SK-N-MC (cell line): Measurements from ENCODE around the gene TMEFF2.
A peak's percentile ranks its signal among the peaks of the same experiment; 100 is the strongest.
"Not testable (repeated sequence)": the region's sequence is repeated elsewhere in the genome, so short reads cannot be mapped to it uniquely, and the experiment has no call there.

ENCODE experiments used
- DNase-seq: peaks from one replicate; pipeline ENCODE4 v3.0.0-alpha.2; 2011; ENCODE audit warnings: low read depth, low spot score
- H3K27ac ChIP-seq: fragments of 200-600 bp; sonication (generic); 2 replicates; pipeline ENCODE4 v1.5.1; 2016; ENCODE audit warnings: mixed run types
- H3K36me3 ChIP-seq: fragments of 200-600 bp; sonication (generic); 2 replicates; pipeline ENCODE4 v1.6.1; 2017; ENCODE audit warnings: antibody characterized with exemption, low read length, mixed read lengths; ENCODE audit not compliant: insufficient read depth
- H3K4me3 ChIP-seq: fragments of 200-600 bp; sonication (generic); 2 replicates; pipeline ENCODE4 v1.5.1; 2016
- H3K9ac ChIP-seq: fragments of 200-600 bp; sonication (generic); 2 replicates; pipeline ENCODE4 v1.8.0; 2017; ENCODE audit warnings: mixed run types, mixed read lengths; ENCODE audit not compliant: insufficient read length
- H3K9me3 ChIP-seq: fragments of 200-600 bp; sonication (generic); 2 replicates; pipeline ENCODE4 v1.6.1; 2017; ENCODE audit warnings: low read depth, mild to moderate bottlenecking, antibody characterized with exemption, low read length, moderate library complexity, mixed read lengths
- EZH2 ChIP-seq: fragments of 200-600 bp; sonication (generic); IDR thresholded peaks from one replicate; pipeline ENCODE4 v1.6.1; 2017; ENCODE audit warnings: antibody characterized with exemption
- FOXP2 ChIP-seq: optimal IDR thresholded peaks from 2 replicates; pipeline ENCODE3; 2011; ENCODE audit warnings: mild to moderate bottlenecking, moderate library complexity; ENCODE audit not compliant: insufficient read depth; ENCODE audit errors: extremely low read length, control extremely low read depth
- POLR2AphosphoS5 ChIP-seq: IDR thresholded peaks from 2 replicates; pipeline ENCODE4 v1.6.1; 2012; ENCODE audit warnings: mild to moderate bottlenecking, low read depth, low read length, borderline replicate concordance

The TMEFF2 gene

GRCh38 chr2:192150166-192150565 is 44.6 kb downstream of the TMEFF2 start:
- no peak overlapping the region for H3K27ac ChIP-seq
- no peak overlapping the region for H3K4me3 ChIP-seq
- TF ChIP-seq POLR2AphosphoS5 = no peak
- TF ChIP-seq EZH2 = no peak
- TF ChIP-seq FOXP2 = no peak
- H3K9ac ChIP-seq = no peak overlapping the region
- H3K36me3 ChIP-seq = no peaks in the 10 kb centered on the region; the same call in 1 of the 2 replicates
- DNase-seq = no peak
- no peaks in the 10 kb centered on the region for H3K9me3 ChIP-seq

- H3K27ac ChIP-seq = 0 out of 2 replicates have a peak overlapping the region, but pooled peaks have one; percentile 7
- H3K9me3 ChIP-seq = no peaks in the 10 kb centered on the region
- H3K36me3 ChIP-seq = no peaks in the 10 kb centered on the region; the same call in 1 of the 2 replicates
- DNase-seq = no peak
- TF ChIP-seq FOXP2 (no peak), POLR2AphosphoS5 (no peak), EZH2 (no peak)
- H3K4me3 ChIP-seq = no peak overlapping the region
- H3K9ac ChIP-seq = no peak overlapping the region
Observed at GRCh38 chr2:192148620-192149321, 46.0 kb downstream of the TMEFF2 start.

- H3K9ac ChIP-seq = no peak overlapping the region
- H3K27ac ChIP-seq = no peak overlapping the region
- TF ChIP-seq FOXP2 (no peak), EZH2 (no peak), POLR2AphosphoS5 (no peak)
- H3K9me3 ChIP-seq = no peaks in the 10 kb centered on the region
- DNase-seq = no peak
- no peak overlapping the region for H3K4me3 ChIP-seq
- no peaks in the 10 kb centered on the region; the same call in 1 of the 2 replicates for H3K36me3 ChIP-seq
Observed at GRCh38 chr2:192148241-192148619, 46.5 kb downstream of the TMEFF2 start.

- TF ChIP-seq FOXP2 (no peak), POLR2AphosphoS5 (no peak; the same call in 1 of the 2 replicates), EZH2 (no peak)
- no peak overlapping the region for H3K9ac ChIP-seq
- H3K36me3 ChIP-seq = no peaks in the 10 kb centered on the region; the same call in 1 of the 2 replicates
- DNase-seq = no peak
- no peaks in the 10 kb centered on the region for H3K9me3 ChIP-seq
- H3K4me3 ChIP-seq = 0 out of 2 replicates have a peak overlapping the region, but pooled peaks have one; percentile 16
- H3K27ac ChIP-seq = peak overlapping the region; percentile 84
Observed at GRCh38 chr2:192146069-192147015, 48.4 kb downstream of the TMEFF2 start.

- no peak for TF ChIP-seq EZH2
- H3K9me3 ChIP-seq = no peaks in the 10 kb centered on the region
- peak overlapping the region; percentile 84; the same call in 1 of the 2 replicates for H3K27ac ChIP-seq
- no peak overlapping the region for H3K9ac ChIP-seq
- DNase-seq = no peak
- H3K4me3 ChIP-seq = no peak overlapping the region
- H3K36me3 ChIP-seq = no peaks in the 10 kb centered on the region; the same call in 1 of the 2 replicates
Observed at GRCh38 chr2:192145496-192145895, 49.2 kb downstream of the TMEFF2 start.

GRCh38 chr2:192140236-192140839 is 54.4 kb downstream of the TMEFF2 start:
- no peaks in the 10 kb centered on the region for H3K36me3 ChIP-seq
- H3K27ac ChIP-seq = no peak overlapping the region
- TF ChIP-seq POLR2AphosphoS5 = no peak
- no peak for DNase-seq
- H3K9me3 ChIP-seq = no peaks in the 10 kb centered on the region
- no peak overlapping the region for H3K4me3 ChIP-seq
- no peak overlapping the region for H3K9ac ChIP-seq

- H3K4me3 ChIP-seq = no peak overlapping the region
- no peak overlapping the region for H3K27ac ChIP-seq
- TF ChIP-seq EZH2 (no peak), POLR2AphosphoS5 (no peak), FOXP2 (no peak)
- no peaks in the 10 kb centered on the region for H3K36me3 ChIP-seq
- DNase-seq = no peak
- H3K9ac ChIP-seq = no peak overlapping the region
- no peaks in the 10 kb centered on the region for H3K9me3 ChIP-seq
Observed at GRCh38 chr2:192139813-192140212, 54.9 kb downstream of the TMEFF2 start.

GRCh38 chr2:192137451-192137850 is 57.3 kb downstream of the TMEFF2 start:
- no peaks in the 10 kb centered on the region for H3K9me3 ChIP-seq
- no peak overlapping the region for H3K9ac ChIP-seq
- H3K27ac ChIP-seq = no peak overlapping the region
- TF ChIP-seq EZH2 (no peak), POLR2AphosphoS5 (no peak), FOXP2 (no peak)
- no peak overlapping the region for H3K4me3 ChIP-seq
- H3K36me3 ChIP-seq = no peaks in the 10 kb centered on the region
- no peak for DNase-seq

GRCh38 chr2:192132604-192133003 is 62.1 kb downstream of the TMEFF2 start:
- DNase-seq, H3K9me3 ChIP-seq, H3K4me3 ChIP-seq, H3K9ac ChIP-seq, H3K36me3 ChIP-seq, H3K27ac ChIP-seq: not testable (repeated sequence)

GRCh38 chr2:192130312-192130711 is 64.4 kb downstream of the TMEFF2 start:
- H3K9ac ChIP-seq, DNase-seq, H3K27ac ChIP-seq, H3K9me3 ChIP-seq, H3K36me3 ChIP-seq, H3K4me3 ChIP-seq: not testable (repeated sequence)
